MCF 10A (cell line): ENCODE data around the gene PLEKHA5. TPM values are rescaled to one million over a fixed set of nuclear protein-coding genes. Genes with fewer than 3 reads are reported as not detected.
"Not testable (repeated sequence)": the region's sequence is repeated elsewhere in the genome, so short reads cannot be mapped to it uniquely, and the experiment has no call there.

Experiments
- BruUV-seq: library from RNA; stranded (reverse); fragments of 400-500 nt; replicated peaks from 2 replicates; lab custom pipeline; 2021; lab: Mats Ljungman, UMichigan
- CTCF ChIA-PET: fragments of 300-600 bp; sonication (Branson Sonifier 250); formaldehyde crosslinking; extraction: SDS; loops from one replicate; lab custom pipeline; 2021; ENCODE audit warnings: antibody characterized with exemption, inconsistent platforms; lab: Yijun Ruan, JAX
- POLR2A ChIA-PET: fragments of 300-600, 350-650 bp; sonication (Branson Sonifier 250); formaldehyde crosslinking; extraction: SDS; loops from one replicate; lab custom pipeline; 2020; ENCODE audit warnings: antibody characterized with exemption, inconsistent platforms; lab: Yijun Ruan, JAX
- DNase-seq: peaks from one replicate; pipeline ENCODE4 v3.0.0-alpha.2; 2018; ENCODE audit not compliant: unreplicated experiment
- H3K27ac Mint-ChIP-seq: one replicate; pipeline ENCODE4 v1.8.0; 2022; ENCODE audit warnings: mild to moderate bottlenecking, low read depth, mixed read lengths; ENCODE audit not compliant: unreplicated experiment
- H3K27me3 Mint-ChIP-seq: one replicate; pipeline ENCODE4 v1.8.0; 2022; ENCODE audit warnings: mixed read lengths; ENCODE audit not compliant: insufficient read depth, unreplicated experiment
- H3K36me3 Mint-ChIP-seq: one replicate; pipeline ENCODE4 v1.8.0; 2022; ENCODE audit warnings: mild to moderate bottlenecking, moderate library complexity, mixed read lengths; ENCODE audit not compliant: insufficient read depth, unreplicated experiment
- H3K4me1 Mint-ChIP-seq: one replicate; pipeline ENCODE4 v1.8.0; 2022; ENCODE audit warnings: mixed read lengths; ENCODE audit not compliant: insufficient read depth, unreplicated experiment
- H3K4me3 Mint-ChIP-seq: one replicate; pipeline ENCODE4 v1.8.0; 2022; ENCODE audit warnings: mild to moderate bottlenecking, moderate library complexity, mixed read lengths; ENCODE audit not compliant: unreplicated experiment
- H3K9me3 Mint-ChIP-seq: one replicate; pipeline ENCODE4 v1.8.0; 2022; ENCODE audit warnings: mixed read lengths; ENCODE audit not compliant: unreplicated experiment
- intact Hi-C: fragments of 100-400 bp; cut with micrococcal nuclease; formaldehyde crosslinking; loops from 2 replicates; pipeline ENCODE4 v1.14.1; 2022
- total RNA-seq: library from RNA; stranded (reverse); gene quantifications from 2 replicates; pipeline ENCODE4 v1.2.3, GENCODE V29; 2022
- TF ChIP-seq, protein P1 (sequence below): fragments of 200-600 bp; IDR thresholded peaks from one replicate; pipeline ENCODE4 v1.8.0; 2022; ENCODE audit warnings: antibody characterized with exemption, mild to moderate bottlenecking; ENCODE audit not compliant: unreplicated experiment

PLEKHA5 gene
- total RNA-seq, 1 experiment from 2014 or later: 25.2 TPM

- Mint-ChIP-seq H3K4me3 (no peak overlapping the region), H3K27ac (no peak overlapping the region), H3K9me3 (peaks cover 7% of the 10 kb centered on the region), H3K36me3 (no peaks in the 10 kb centered on the region), H3K4me1 (no peaks in the 10 kb centered on the region), H3K27me3 (no peaks in the 10 kb centered on the region)
- intact Hi-C loops: no loop called here
- no TSS peak for BruUV-seq
- CTCF ChIA-PET: no interaction called here
- POLR2A ChIA-PET: no interaction called here
- DNase-seq: no peak
- TF ChIP-seq, protein P1, sequence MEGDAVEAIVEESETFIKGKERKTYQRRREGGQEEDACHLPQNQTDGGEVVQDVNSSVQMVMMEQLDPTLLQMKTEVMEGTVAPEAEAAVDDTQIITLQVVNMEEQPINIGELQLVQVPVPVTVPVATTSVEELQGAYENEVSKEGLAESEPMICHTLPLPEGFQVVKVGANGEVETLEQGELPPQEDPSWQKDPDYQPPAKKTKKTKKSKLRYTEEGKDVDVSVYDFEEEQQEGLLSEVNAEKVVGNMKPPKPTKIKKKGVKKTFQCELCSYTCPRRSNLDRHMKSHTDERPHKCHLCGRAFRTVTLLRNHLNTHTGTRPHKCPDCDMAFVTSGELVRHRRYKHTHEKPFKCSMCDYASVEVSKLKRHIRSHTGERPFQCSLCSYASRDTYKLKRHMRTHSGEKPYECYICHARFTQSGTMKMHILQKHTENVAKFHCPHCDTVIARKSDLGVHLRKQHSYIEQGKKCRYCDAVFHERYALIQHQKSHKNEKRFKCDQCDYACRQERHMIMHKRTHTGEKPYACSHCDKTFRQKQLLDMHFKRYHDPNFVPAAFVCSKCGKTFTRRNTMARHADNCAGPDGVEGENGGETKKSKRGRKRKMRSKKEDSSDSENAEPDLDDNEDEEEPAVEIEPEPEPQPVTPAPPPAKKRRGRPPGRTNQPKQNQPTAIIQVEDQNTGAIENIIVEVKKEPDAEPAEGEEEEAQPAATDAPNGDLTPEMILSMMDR: no peak
Observed at GRCh38 chr12:19390051-19390598, 260.6 kb downstream of the PLEKHA5 start.

DNA sequence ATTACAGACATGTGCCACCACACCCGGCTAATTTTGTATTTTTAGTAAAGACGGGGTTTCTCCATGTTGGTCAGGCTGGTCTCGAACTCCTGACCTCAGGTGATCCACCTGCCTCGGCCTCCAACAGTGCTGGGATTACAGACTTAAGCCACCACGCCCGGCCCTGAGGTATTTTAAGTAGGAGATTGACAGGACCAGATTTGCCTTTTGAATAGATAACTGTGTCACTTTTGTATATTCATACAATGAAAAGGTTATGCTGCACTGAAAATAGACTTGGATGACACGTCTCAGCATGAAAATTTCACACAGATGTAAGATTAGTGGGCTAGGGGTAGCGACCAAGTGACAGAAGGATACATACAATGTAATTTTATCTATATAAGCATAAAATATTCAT is 263.1 kb downstream of the PLEKHA5 start:
- H3K27ac Mint-ChIP-seq, H3K36me3 Mint-ChIP-seq, intact Hi-C loops, POLR2A ChIA-PET, H3K4me3 Mint-ChIP-seq, H3K4me1 Mint-ChIP-seq, H3K9me3 Mint-ChIP-seq, BruUV-seq, H3K27me3 Mint-ChIP-seq, DNase-seq: not testable (repeated sequence)
- CTCF ChIA-PET: interaction anchor here (0.6 kb wide), 1 partner anchor 30 kb away, joined by 3 read pairs; no protein-coding TSS in a partner anchor

DNA sequence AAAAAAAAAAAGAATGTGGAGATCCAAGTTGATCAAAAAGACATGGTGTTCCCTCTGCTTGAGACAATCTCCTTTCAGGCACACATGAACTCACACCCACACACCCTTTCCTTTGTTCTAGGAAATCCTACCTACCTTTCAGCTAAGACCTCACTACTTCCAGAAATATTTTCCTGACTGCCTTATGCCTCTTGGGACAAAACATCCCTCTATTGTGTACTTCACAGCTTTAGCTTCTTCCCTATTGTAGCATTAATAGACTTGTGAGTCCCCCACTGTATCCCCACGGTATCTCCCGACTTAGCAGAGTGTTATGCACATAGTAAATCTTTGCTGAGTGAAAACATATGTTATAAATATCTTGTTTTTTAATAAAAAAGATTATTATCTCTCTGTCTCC is 264.9 kb downstream of the PLEKHA5 start:
- ChIA-PET CTCF (no interaction called here), POLR2A (interaction anchor here (0.8 to 1.1 kb wide), 2 partner anchors 11 to 46 kb away, joined by 3 read pairs; no protein-coding TSS in a partner anchor)
- H3K27me3 Mint-ChIP-seq: no peaks in the 10 kb centered on the region
- H3K9me3 Mint-ChIP-seq: no peaks in the 10 kb centered on the region
- no TSS peak for BruUV-seq
- no peak for DNase-seq
- no peak overlapping the region for H3K4me3 Mint-ChIP-seq
- H3K4me1 Mint-ChIP-seq: peaks cover 5% of the 10 kb centered on the region
- H3K36me3 Mint-ChIP-seq: peaks cover 5% of the 10 kb centered on the region
- H3K27ac Mint-ChIP-seq: no peak overlapping the region
- intact Hi-C loops: no loop called here
- TF ChIP-seq, protein P1: no peak

GRCh38 chr12:19397534-19397933 is 268.0 kb downstream of the PLEKHA5 start:
- POLR2A ChIA-PET: interaction anchor here (0.8 to 1.3 kb wide), 5 partner anchors 19 to 85 kb away, joined by 3 to 7 read pairs (median 4); no protein-coding TSS in a partner anchor
- TF ChIP-seq, protein P1: no peak
- CTCF ChIA-PET: interaction anchor here (0.5 to 1.3 kb wide), 5 partner anchors 9 to 814 kb away, joined by 3 to 5 read pairs (median 3); no protein-coding TSS in a partner anchor
- Mint-ChIP-seq H3K27ac (no peak overlapping the region), H3K27me3 (no peaks in the 10 kb centered on the region), H3K9me3 (no peaks in the 10 kb centered on the region), H3K4me3 (no peak overlapping the region), H3K4me1 (peaks cover 5% of the 10 kb centered on the region), H3K36me3 (peaks cover 5% of the 10 kb centered on the region)
- intact Hi-C loops: no loop called here
- peak; percentile 49 for DNase-seq
- no TSS peak for BruUV-seq
